AG04450 (cell line): ENCODE data around the gene KRT9. TPM values are rescaled to one million over a fixed set of nuclear protein-coding genes. Genes with fewer than 3 reads are reported as not detected.

Source experiments
- CTCF ChIA-PET: fragments of 300-600, 350-600 bp; formaldehyde crosslinking; extraction: SDS; loops from one replicate; lab custom pipeline; 2022; ENCODE audit warnings: antibody characterized with exemption, inconsistent platforms; lab: Charles Lee
- POLR2A ChIA-PET: fragments of 350-600 bp; formaldehyde crosslinking; extraction: SDS; loops from one replicate; lab custom pipeline; 2021; ENCODE audit warnings: antibody characterized with exemption, inconsistent platforms; lab: Yijun Ruan, JAX
- DNase-seq: peaks from one replicate; pipeline ENCODE4 v3.0.0-alpha.2; 2011; ENCODE audit warnings: low read depth, low spot score
- H3K27ac ChIP-seq: one replicate; pipeline ENCODE4 v1.5.1; 2012; ENCODE audit warnings: low read depth, low read length, control low read depth
- H3K27me3 ChIP-seq: one replicate; pipeline ENCODE4 v1.6.0; 2012; ENCODE audit warnings: low read length; ENCODE audit not compliant: control insufficient read depth, insufficient read depth
- H3K4me3 ChIP-seq: 2 replicates; pipeline ENCODE4 v1.5.1; 2011; ENCODE audit warnings: mild to moderate bottlenecking, low read depth, low read length, control low read depth
- H3K9me3 ChIP-seq: 2 replicates; pipeline ENCODE4 v1.5.1; 2012; ENCODE audit warnings: low read length; ENCODE audit not compliant: control insufficient read depth, insufficient read depth
- polyA plus RNA-seq: library from polyadenylated mRNA; depleted of rRNA; stranded (reverse); fragments of >200 nt; gene quantifications from 2 replicates; pipeline ENCODE4 v1.2.3, GENCODE V29; 2011
- TF ChIP-seq, protein P1 (sequence below): IDR thresholded peaks from 2 replicates; pipeline ENCODE4 v1.5.1; 2011; ENCODE audit warnings: low read depth, low read length, control low read depth, inconsistent platforms

Gene KRT9
- polyA plus RNA-seq, 1 experiment, result not detected

DNA sequence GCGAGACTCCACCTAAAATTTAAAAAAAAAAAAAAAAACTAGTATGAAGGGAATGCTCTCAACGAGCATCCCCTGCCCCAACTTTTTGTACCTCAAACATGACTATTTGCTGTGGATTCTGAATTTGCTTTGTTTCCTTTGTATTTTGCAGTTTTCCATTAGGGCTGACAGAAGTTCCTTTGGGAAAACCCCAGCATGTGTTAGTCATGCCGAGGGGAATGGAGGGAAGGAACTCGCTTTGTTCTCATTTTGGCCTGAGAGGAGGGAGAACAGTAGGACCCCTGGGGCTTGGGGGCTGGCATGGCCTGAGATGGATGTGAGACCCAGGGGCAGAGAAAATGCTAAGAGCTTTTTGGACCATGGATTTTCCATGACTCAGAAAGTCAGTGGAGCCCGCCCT lies 20.5 kb downstream of the KRT9 start:
- DNase-seq, result no peak
- POLR2A ChIA-PET, result no interaction called here
- CTCF ChIA-PET, result interaction anchor here (1.0 to 9.3 kb wide), 4 partner anchors 95 to 692 kb away, joined by 4 to 251 read pairs (median 196); no protein-coding TSS in a partner anchor

DNA sequence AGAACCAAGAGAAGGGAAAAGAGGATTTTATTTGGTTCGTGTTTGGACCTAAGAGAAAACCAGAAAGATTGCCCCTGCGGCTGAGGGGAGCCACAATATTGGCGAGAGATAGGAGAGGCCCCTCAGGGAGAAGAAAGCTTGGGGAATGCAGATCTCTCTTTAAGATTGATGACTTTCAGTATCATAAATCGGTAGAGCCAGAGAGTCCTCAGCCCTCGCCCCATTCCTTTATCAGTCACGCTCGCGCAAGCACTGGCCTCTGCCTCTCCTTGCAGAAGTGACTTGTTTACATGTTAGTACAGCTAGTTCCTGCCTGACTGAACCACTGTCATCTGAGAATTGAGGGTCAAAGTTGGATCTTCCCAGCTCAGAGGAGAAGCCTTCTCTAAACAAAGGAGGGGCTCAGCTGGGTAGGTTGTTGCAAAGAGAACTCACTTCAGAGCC lies 22.2 kb downstream of the KRT9 start:
- no peak overlapping the region for H3K4me3 ChIP-seq
- H3K27me3 ChIP-seq, result no peaks in the 10 kb centered on the region
- H3K9me3 ChIP-seq, result peaks cover 9% of the 10 kb centered on the region
- CTCF ChIA-PET, result interaction anchor here (0.5 to 9.3 kb wide), 112 partner anchors 9 to 1327 kb away, joined by 3 to 251 read pairs (median 6); partner anchors contain the start of genes EIF1, KRT10, KRT12 and KRT19
- POLR2A ChIA-PET, result interaction anchor here (1.4 to 2.4 kb wide), 2 partner anchors 139 to 693 kb away, joined by 4 to 11 read pairs; partner anchors contain the start of gene EIF1
- peak overlapping the region; percentile 39 for H3K27ac ChIP-seq
- TF ChIP-seq, protein P1, sequence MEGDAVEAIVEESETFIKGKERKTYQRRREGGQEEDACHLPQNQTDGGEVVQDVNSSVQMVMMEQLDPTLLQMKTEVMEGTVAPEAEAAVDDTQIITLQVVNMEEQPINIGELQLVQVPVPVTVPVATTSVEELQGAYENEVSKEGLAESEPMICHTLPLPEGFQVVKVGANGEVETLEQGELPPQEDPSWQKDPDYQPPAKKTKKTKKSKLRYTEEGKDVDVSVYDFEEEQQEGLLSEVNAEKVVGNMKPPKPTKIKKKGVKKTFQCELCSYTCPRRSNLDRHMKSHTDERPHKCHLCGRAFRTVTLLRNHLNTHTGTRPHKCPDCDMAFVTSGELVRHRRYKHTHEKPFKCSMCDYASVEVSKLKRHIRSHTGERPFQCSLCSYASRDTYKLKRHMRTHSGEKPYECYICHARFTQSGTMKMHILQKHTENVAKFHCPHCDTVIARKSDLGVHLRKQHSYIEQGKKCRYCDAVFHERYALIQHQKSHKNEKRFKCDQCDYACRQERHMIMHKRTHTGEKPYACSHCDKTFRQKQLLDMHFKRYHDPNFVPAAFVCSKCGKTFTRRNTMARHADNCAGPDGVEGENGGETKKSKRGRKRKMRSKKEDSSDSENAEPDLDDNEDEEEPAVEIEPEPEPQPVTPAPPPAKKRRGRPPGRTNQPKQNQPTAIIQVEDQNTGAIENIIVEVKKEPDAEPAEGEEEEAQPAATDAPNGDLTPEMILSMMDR, result no peak
- no peak for DNase-seq

More for the DNA sequence above, 20.5 kb downstream of the KRT9 start:
- no peak overlapping the region for H3K4me3 ChIP-seq
- H3K9me3 ChIP-seq, result peaks cover 9% of the 10 kb centered on the region
- TF ChIP-seq, protein P1, result no peak
- no peak overlapping the region for H3K27ac ChIP-seq
- no peaks in the 10 kb centered on the region for H3K27me3 ChIP-seq

DNA sequence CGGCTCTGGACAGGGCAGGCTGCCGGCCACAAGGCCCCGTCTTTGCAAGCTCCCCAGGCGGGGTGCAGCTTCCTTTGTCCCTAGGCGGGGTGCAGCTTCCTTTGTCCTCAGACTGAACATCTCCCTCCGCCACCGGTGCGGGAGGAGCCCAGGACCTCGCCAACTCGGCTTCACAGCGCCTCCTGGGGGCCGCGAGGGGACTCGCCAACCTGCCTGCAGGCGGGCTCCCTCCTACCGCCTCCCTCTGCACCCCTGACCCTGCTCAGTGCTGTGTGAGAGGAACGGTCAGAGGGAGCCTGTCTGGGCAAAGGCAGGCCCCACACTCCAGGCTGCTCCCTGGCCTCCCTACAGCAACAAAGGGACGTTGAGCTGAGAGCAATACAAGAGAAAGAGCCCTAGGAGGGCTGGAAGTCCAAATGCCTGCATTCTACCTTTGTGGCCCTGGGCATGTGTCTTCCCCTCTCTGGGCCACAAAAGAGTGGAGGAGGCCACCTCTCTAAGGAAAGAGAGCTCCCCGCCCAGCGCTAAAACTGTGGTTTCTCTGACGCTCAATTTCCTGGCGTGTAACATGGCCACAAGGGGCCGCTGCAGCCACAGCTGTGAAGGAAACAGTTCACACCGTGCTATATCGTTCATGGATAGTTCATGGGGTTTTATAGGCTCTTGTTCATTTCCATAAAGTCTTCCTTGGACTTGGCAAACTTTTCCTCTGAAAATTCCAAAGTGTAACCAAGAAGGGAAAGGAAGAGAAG lies 22.8 kb downstream of the KRT9 start:
- no peak overlapping the region for H3K4me3 ChIP-seq
- DNase-seq, result peak; percentile 77
- TF ChIP-seq, protein P1, result peak; percentile 86
- CTCF ChIA-PET, result interaction anchor here (0.6 to 9.3 kb wide), 141 partner anchors 9 to 934 kb away, joined by 3 to 251 read pairs (median 5); partner anchors contain the start of genes EIF1, KRT10, KRT12 and KRT19
- no peaks in the 10 kb centered on the region for H3K27me3 ChIP-seq
- POLR2A ChIA-PET, result interaction anchor here (1.0 to 2.4 kb wide), 5 partner anchors 9 to 692 kb away, joined by 4 to 11 read pairs (median 5); partner anchors contain the start of genes EIF1 and KRTAP2-3
- H3K27ac ChIP-seq, result peak overlapping the region; percentile 85
- peaks cover 9% of the 10 kb centered on the region for H3K9me3 ChIP-seq

DNA sequence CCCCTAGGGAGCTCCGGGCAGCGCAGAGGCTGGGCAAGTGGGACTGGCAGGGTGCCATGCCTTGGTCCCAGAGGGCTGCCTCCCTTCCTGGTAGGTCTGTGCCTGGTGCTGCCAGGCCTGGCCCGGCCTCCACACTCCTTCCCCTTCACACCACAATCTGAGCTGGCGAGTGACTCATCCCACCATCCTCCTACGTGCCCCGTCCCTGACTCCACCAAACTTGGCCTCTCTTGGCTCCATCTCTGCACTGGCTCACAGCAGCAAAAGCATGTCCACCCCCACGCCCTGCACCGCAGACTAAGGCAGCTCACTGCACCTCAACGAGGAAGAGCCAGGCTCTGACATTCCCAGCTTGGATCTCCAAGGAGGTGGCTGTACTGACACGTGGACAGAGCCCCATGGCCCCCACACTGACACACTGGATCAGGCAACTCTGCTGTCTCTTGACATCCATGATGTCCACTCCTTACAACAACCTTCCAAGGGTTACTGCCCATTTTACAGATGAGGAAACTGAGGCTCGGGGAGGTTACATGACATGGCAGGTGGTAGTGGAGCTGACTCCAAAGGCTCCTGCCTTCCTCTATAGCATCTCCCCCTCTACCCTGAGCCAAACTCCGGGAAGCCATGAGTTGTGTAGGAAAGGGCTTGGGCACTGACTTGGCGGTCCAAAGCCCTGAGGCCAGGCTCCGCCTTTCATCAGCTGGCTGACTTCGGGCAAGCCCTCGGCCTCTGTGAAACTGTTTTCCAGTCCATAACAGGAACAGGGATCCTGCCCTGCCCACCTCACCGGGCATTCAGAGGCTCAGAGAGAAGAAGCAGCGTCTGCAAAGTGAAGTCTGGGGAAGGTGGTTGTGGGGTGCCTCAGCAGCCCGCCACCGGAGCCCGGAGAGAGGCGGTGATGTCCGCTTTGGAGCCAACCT lies 23.7 kb downstream of the KRT9 start:
- POLR2A ChIA-PET, result interaction anchor here (1.0 to 2.4 kb wide), 5 partner anchors 8 to 691 kb away, joined by 4 to 11 read pairs (median 5); partner anchors contain the start of genes EIF1 and KRTAP2-3
- DNase-seq, result peak; percentile 89
- CTCF ChIA-PET, result interaction anchor here (0.6 to 9.3 kb wide), 112 partner anchors 9 to 933 kb away, joined by 3 to 251 read pairs (median 6); partner anchors contain the start of genes KRT10, KRT19, KRT20 and KRTAP2-3
- Histone ChIP-seq H3K27me3 (no peaks in the 10 kb centered on the region), H3K9me3 (peaks cover 9% of the 10 kb centered on the region), H3K4me3 (no peak overlapping the region), H3K27ac (peak overlapping the region; percentile 85)
- TF ChIP-seq, protein P1, result no peak
